ENCODE measurements around the gene PNPLA2.

DNA sequence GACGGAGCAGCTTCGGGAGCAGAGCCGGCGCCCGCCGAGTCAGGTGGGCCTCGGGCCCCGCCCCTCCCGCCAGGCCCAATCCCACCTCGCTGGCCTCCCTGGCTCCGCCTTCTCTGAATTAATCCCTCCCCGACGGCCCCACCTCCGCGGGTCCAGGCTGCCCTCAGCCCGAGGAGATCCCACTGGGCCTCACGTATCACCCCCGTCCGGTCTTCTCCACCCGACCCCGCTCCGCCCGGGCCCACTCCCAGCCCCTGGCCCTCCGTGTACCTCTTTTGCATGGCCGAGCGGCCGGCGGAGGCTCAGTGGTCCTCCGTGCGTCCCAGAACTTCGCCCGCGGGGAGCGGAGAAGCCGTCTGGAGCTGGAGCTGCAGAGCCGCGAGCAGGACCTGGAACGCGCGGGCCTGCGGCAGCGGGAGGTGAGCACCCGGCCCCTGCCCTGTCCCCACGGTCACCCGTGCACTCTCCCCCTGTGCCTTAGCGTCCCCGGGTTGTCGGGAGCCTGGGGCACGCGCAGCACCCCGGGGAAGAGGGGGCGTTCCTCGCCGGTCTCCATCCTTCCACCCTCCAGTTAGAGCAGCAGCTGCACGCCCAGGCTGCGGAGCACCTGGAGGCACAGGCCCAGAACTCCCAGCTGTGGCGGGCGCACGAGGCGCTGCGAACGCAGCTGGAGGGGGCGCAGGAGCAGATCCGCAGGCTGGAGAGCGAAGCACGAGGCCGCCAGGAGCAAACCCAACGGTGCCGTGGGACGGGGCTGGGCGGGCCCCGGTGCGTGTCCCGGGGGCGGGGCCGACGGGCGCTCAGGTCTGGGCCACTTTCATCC lies 11.8 kb downstream of the PNPLA2 start:
- TF ChIP-seq, protein P1, sequence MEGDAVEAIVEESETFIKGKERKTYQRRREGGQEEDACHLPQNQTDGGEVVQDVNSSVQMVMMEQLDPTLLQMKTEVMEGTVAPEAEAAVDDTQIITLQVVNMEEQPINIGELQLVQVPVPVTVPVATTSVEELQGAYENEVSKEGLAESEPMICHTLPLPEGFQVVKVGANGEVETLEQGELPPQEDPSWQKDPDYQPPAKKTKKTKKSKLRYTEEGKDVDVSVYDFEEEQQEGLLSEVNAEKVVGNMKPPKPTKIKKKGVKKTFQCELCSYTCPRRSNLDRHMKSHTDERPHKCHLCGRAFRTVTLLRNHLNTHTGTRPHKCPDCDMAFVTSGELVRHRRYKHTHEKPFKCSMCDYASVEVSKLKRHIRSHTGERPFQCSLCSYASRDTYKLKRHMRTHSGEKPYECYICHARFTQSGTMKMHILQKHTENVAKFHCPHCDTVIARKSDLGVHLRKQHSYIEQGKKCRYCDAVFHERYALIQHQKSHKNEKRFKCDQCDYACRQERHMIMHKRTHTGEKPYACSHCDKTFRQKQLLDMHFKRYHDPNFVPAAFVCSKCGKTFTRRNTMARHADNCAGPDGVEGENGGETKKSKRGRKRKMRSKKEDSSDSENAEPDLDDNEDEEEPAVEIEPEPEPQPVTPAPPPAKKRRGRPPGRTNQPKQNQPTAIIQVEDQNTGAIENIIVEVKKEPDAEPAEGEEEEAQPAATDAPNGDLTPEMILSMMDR (IDR thresholded peaks at IDR 0.05) = no peak
- no peak for TF ChIP-seq POLR2A (IDR thresholded peaks at IDR 0.05)

Data from uterus (tissue), 2 donors.